ENCODE measurements around the gene CMIP.
A peak's percentile ranks its signal among the peaks of the same experiment; 100 is the strongest.

CMIP gene

DNA sequence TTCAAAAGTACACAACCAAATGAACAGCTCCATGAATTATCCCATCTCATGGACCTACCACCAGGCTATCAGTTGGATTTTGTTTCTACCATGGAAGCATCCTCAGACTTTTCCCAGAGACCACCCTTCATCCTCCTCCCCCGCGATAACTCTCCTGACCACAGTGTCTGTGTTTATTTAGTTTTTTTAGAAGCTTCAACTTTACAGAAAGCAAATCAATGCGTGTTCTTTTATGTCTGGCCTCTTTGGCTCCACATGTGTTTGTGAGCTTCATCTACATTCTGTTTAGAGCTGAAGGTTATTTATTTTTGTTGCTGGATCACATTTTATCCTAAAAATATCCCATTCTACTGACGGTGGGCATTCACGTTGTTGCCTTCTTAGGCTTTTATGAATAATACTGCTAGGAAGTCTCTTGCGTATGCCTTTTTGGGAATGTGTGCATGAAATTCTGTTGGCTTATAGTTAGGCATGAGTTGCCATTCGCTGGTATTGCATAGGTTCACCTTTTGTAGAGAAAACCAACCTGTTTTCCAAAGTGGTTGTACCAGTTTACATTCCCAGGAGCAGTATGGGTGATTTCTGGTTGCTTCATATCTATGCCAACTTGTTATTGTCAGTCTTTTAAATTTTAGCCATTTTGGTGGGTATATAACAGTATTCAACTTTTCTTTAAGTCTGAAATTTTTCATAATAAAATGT lies 83.0 kb downstream of the CMIP start:
- H3K4me3 ChIP-seq (ENCODE audit: low read length): no peak overlapping the region
- DNase-seq (ENCODE audit: low read depth): peak; percentile 82
- TF ChIP-seq, protein P1, sequence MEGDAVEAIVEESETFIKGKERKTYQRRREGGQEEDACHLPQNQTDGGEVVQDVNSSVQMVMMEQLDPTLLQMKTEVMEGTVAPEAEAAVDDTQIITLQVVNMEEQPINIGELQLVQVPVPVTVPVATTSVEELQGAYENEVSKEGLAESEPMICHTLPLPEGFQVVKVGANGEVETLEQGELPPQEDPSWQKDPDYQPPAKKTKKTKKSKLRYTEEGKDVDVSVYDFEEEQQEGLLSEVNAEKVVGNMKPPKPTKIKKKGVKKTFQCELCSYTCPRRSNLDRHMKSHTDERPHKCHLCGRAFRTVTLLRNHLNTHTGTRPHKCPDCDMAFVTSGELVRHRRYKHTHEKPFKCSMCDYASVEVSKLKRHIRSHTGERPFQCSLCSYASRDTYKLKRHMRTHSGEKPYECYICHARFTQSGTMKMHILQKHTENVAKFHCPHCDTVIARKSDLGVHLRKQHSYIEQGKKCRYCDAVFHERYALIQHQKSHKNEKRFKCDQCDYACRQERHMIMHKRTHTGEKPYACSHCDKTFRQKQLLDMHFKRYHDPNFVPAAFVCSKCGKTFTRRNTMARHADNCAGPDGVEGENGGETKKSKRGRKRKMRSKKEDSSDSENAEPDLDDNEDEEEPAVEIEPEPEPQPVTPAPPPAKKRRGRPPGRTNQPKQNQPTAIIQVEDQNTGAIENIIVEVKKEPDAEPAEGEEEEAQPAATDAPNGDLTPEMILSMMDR (IDR thresholded peaks at IDR 0.05; ENCODE audit: insufficient read depth, low read depth, low read length, missing control alignments): no peak

DNA sequence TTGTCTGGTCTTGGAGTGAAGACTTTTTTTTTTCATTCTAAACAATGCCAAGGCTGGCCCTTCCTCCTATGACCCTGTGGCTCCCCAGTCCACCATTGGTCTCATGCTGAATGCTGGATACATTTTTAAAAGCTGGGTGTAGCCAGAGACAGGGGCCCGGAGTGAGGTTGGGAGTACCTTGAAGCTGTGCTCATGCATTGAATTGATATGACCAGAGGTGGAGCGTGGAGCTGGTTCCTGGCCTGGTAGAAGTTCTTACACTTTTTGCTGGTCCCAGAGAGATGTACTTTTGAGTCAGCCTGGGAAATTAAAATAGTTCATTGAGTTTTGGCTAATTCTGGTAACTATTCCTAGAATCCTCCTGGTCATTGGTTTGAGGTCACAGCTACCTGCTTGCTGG lies 83.6 kb downstream of the CMIP start:
- TF ChIP-seq, protein P1 (IDR thresholded peaks at IDR 0.05; ENCODE audit: insufficient read depth, low read depth, low read length, missing control alignments): peak; percentile 12
- DNase-seq (ENCODE audit: low read depth): no peak
- no peak overlapping the region for H3K4me3 ChIP-seq (ENCODE audit: low read length)

DNA sequence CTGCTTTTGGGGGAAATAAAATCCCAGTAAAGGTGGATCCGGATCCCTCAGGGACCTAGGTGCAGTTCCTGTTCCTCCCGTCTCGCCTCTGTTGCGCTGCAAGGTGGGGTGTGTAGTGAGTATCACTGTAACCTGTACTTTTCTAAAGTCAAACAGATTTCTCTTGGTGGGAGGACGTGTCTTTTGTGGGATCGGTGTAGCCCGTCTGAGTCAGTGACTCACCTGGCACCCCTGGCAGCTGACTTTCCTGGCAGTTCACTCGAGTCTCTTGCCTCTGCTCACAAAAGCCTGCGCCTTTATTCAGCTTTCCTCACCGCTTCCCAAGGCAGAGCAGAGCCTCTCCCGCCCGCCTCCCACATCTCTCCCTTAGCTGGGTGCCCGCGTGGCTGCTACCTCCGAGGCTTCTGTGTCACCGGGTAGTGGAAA lies 85.7 kb downstream of the CMIP start:
- TF ChIP-seq, protein P1 (IDR thresholded peaks at IDR 0.05; ENCODE audit: insufficient read depth, low read depth, low read length, missing control alignments): peak; percentile 42
- DNase-seq (ENCODE audit: low read depth): peak; percentile 96
- no peak overlapping the region for H3K4me3 ChIP-seq (ENCODE audit: low read length)

DNA sequence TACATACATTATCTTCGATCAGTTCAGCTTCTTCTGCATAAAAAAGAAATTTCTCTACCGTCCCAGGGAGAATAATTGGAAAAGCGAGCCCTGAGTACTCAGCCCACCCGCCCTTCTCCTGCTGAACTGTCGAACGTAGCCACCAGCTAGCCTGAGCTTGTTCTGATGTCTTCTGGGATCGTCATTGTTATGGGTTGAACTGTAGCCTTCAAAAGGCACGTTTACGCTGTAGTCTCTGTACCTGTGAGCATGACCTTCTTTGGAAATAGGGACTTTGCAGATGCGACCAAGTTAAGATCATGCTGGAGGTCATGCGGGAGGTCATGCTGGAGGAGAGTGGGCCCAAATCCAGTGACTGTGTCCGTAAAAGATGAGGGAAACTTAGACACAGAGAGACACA lies 86.2 kb downstream of the CMIP start:
- no peak overlapping the region for H3K4me3 ChIP-seq (ENCODE audit: low read length)
- DNase-seq (ENCODE audit: low read depth): peak; percentile 85
- TF ChIP-seq, protein P1 (IDR thresholded peaks at IDR 0.05; ENCODE audit: insufficient read depth, low read depth, low read length, missing control alignments): no peak

DNA sequence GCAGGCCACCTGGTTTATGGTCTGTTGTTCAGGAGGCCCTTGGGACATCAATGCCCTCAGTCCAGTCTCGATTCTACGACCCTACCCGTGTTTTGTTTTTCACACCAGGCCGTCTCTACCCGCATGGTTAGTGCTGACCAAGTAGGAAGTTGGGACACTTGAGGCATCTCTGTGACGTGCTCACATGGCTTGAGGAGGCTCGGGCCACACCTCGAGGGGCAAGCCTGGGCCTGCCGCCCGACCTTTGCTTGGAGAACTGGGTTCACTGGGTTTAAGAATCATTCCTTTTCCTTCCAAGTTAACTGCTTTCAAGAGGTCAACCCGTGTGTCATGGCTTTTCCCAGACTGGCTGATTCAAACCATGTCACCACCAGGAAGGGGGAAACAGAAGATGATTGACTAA lies 86.8 kb downstream of the CMIP start:
- peak; percentile 100 for DNase-seq (ENCODE audit: low read depth)
- no peak overlapping the region for H3K4me3 ChIP-seq (ENCODE audit: low read length)

DNA sequence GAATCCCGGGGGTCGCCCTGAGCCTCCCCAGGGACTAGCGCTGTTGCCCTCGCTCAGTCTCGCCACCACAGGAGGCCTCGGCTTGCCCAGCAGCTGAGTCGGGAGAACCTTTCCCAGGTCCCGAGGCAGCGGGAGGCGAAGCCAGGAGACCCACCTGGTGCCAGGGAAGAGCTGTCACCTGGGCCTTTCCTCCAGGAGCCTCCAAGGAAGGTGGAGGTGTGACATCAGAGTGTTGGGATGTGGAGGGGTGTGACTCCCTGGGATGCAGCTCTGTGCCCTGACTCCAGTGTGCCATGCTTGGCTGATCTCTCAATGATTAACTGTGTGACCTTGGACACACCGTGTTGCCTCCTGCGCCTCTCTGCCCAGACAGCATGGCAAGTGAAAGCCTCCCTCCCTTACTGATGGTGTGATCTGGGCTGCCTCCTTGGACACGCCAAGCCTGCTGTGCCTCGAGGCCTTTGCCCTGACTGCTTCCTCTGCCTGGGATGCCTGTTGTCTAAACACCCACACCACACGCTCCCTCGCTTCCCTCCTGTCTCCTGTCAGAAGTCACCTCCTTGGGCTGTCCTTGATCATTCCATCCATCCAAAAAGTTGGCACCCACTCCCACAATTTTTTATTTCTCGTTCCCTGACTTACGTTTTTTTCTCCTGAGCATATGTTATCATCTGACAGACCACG lies 88.0 kb downstream of the CMIP start:
- TF ChIP-seq, protein P1 (IDR thresholded peaks at IDR 0.05; ENCODE audit: insufficient read depth, low read depth, low read length, missing control alignments): no peak
- no peak overlapping the region for H3K4me3 ChIP-seq (ENCODE audit: low read length)
- no peak for DNase-seq (ENCODE audit: low read depth)

More for the DNA sequence above, 86.8 kb downstream of the CMIP start:
- TF ChIP-seq, protein P1 (IDR thresholded peaks at IDR 0.05; ENCODE audit: insufficient read depth, low read depth, low read length, missing control alignments): no peak
